Liver (tissue), 9 donors: ENCODE measurements around the gene S100A13. TPM values are rescaled to one million over a fixed set of nuclear protein-coding genes. Genes with fewer than 3 reads are reported as not detected.

Experiments used
- DNase-seq: peaks from one replicate; pipeline ENCODE4 v3.0.0-alpha.2; 2017; ENCODE audit warnings: low spot score
- H3K27ac ChIP-seq, 2 donors: one replicate each; pipeline ENCODE4 v1.7.0; 2013; ENCODE audit warnings: inconsistent platforms in 2 of 2, low read length in 2 of 2, control low read depth in 1 of 2, low read depth in 1 of 2, mild to moderate bottlenecking in 1 of 2
- H3K27me3 ChIP-seq, 4 donors: one replicate each; pipeline versions ENCODE4 v1.6.1 to v1.7.0; 2013; ENCODE audit warnings: low read length in 3 of 4, inconsistent platforms in 1 of 4, mild to moderate bottlenecking in 1 of 4, moderate library complexity in 1 of 4; ENCODE audit not compliant: control insufficient read depth in 4 of 4, insufficient read depth in 4 of 4
- H3K36me3 ChIP-seq, 4 donors: one replicate each; pipeline versions ENCODE4 v1.6.1 to v1.7.0; 2013; ENCODE audit warnings: low read length in 3 of 4, mild to moderate bottlenecking in 3 of 4, low read depth in 1 of 4, moderate library complexity in 1 of 4; ENCODE audit not compliant: control insufficient read depth in 4 of 4, insufficient read depth in 3 of 4
- H3K4me1 ChIP-seq, 4 donors: one replicate each; pipeline versions ENCODE4 v1.6.1 to v1.7.0; 2013; ENCODE audit warnings: low read length in 3 of 4, mild to moderate bottlenecking in 3 of 4, moderate library complexity in 1 of 4; ENCODE audit not compliant: control insufficient read depth in 4 of 4, insufficient read depth in 4 of 4
- H3K4me3 ChIP-seq, 3 donors: one replicate each; pipeline versions ENCODE4 v1.6.1 to v1.7.0; 2013; ENCODE audit warnings: low read length in 3 of 3, control low read depth in 1 of 3, low read depth in 1 of 3, mild to moderate bottlenecking in 1 of 3
- H3K9ac ChIP-seq, 2 donors: one replicate each; pipeline ENCODE4 v1.7.0; 2013; ENCODE audit warnings: low read length in 2 of 2, mild to moderate bottlenecking in 2 of 2, moderate library complexity in 2 of 2, control low read depth in 1 of 2, low read depth in 1 of 2
- H3K9me3 ChIP-seq, 4 donors: one replicate each; pipeline versions ENCODE4 v1.6.1 to v1.7.0; 2013; ENCODE audit warnings: low read length in 3 of 4; ENCODE audit not compliant: control insufficient read depth in 4 of 4
- EGR1 ChIP-seq, 2 donors: IDR thresholded peaks; 2 replicates each; pipeline ENCODE4 v1.6.1; 2016 to 2018; ENCODE audit warnings: antibody characterized with exemption in 2 of 2, low read depth in 2 of 2
- FOXA1 ChIP-seq: IDR thresholded peaks from 2 replicates; pipeline ENCODE4 v1.6.1; 2016; ENCODE audit warnings: antibody characterized with exemption
- FOXA2 ChIP-seq: IDR thresholded peaks from 2 replicates; pipeline ENCODE4 v1.6.1; 2016; ENCODE audit warnings: antibody characterized with exemption
- GABPA ChIP-seq, 2 donors: IDR thresholded peaks in 1 of 2; conservative IDR thresholded peaks in 1 of 2; 2 replicates each; pipeline ENCODE4 v1.6.1; 2016; ENCODE audit warnings: antibody characterized with exemption in 2 of 2, mild to moderate bottlenecking in 1 of 2, moderate library complexity in 1 of 2
- HNF4A ChIP-seq, 2 donors: conservative IDR thresholded peaks; 2 replicates each; pipeline ENCODE4 v1.6.1; 2016; ENCODE audit warnings: antibody characterized with exemption in 2 of 2, mild to moderate bottlenecking in 2 of 2
- HNF4G ChIP-seq: IDR thresholded peaks from 2 replicates; pipeline ENCODE4 v1.6.1; 2016; ENCODE audit warnings: antibody characterized with exemption
- JUND ChIP-seq, 2 donors: IDR thresholded peaks; 2 replicates each; pipeline ENCODE4 v1.6.1; 2016; ENCODE audit warnings: antibody characterized with exemption in 2 of 2
- NR2F2 ChIP-seq: IDR thresholded peaks from 2 replicates; pipeline ENCODE4 v1.6.1; 2016; ENCODE audit warnings: antibody characterized with exemption
- RAD21 ChIP-seq, 2 donors: IDR thresholded peaks; 2 replicates each; pipeline ENCODE4 v1.6.1; 2016; ENCODE audit warnings: antibody characterized with exemption in 2 of 2, mild to moderate bottlenecking in 2 of 2
- RXRA ChIP-seq, 2 donors: IDR thresholded peaks; 2 replicates each; pipeline ENCODE4 v1.6.1; 2017 to 2018; ENCODE audit warnings: antibody characterized with exemption in 2 of 2, mild to moderate bottlenecking in 1 of 2
- SP1 ChIP-seq: IDR thresholded peaks from 2 replicates; pipeline ENCODE4 v1.6.1; 2018; ENCODE audit warnings: antibody characterized with exemption, mild to moderate bottlenecking
- TAF1 ChIP-seq: conservative IDR thresholded peaks from 2 replicates; pipeline ENCODE4 v1.6.1; 2016; ENCODE audit warnings: antibody characterized with exemption, mild to moderate bottlenecking
- YY1 ChIP-seq: IDR thresholded peaks from 2 replicates; pipeline ENCODE4 v1.6.1; 2016; ENCODE audit warnings: antibody characterized with exemption, mild to moderate bottlenecking
- WGBS: extraction: QIAGEN DNeasy Blood & Tissue Kit; methylation state at CpG from one replicate; pipeline ENCODE4 v1.1.7; 2013; 5-methylcytosine and 5-hydroxymethylcytosine counted together
- polyA plus RNA-seq, 2 donors: library from polyadenylated mRNA; stranded (reverse) in 1 of 2; unstranded in 1 of 2; fragments of 200-250 nt in 1 of 2; fragments of >200 nt in 1 of 2; fragmentation: Nextera tagmentation in 1 of 2; extraction: Ambion mirVana in 1 of 2; gene quantifications; one replicate each; pipeline versions ENCODE4 v1.2.1 to v1.2.3, GENCODE V29; 2013 to 2015
- total RNA-seq, 2 donors: library from RNA; depleted of rRNA; stranded (reverse); fragments of >200 nt; gene quantifications; one replicate each; pipeline ENCODE4 v1.2.3, GENCODE V29; 2014
- TF ChIP-seq, protein P1 (sequence below): IDR thresholded peaks from 2 replicates; pipeline ENCODE4 v1.6.1; 2016; ENCODE audit warnings: antibody characterized with exemption
- TF ChIP-seq, protein P2 (sequence below): IDR thresholded peaks from 2 replicates; pipeline ENCODE4 v1.6.1; 2016; ENCODE audit warnings: antibody characterized with exemption
- TF ChIP-seq, protein P3 (sequence below): IDR thresholded peaks from 2 replicates; pipeline ENCODE4 v1.6.1; 2016; ENCODE audit warnings: antibody characterized with exemption
- TF ChIP-seq, protein P4 (sequence below): IDR thresholded peaks from 2 replicates; pipeline ENCODE4 v1.6.1; 2016; ENCODE audit warnings: antibody characterized with exemption, mild to moderate bottlenecking
- TF ChIP-seq, protein P5 (sequence below): fragments of 150-350 bp; IDR thresholded peaks from 2 replicates; pipeline ENCODE4 v1.5.1; 2017; ENCODE audit warnings: improper control_type of control experiment, low read depth, low read length; ENCODE audit not compliant: missing input control
- donor health status: healthy.
- donor health status: healthy.
- donor health status: healthy.
- donor health status: healthy.
- donor health status: healthy.

The S100A13 gene
- total and polyA plus RNA-seq, 4 donors = 5.3 to 23.0 (median 15.7) TPM

DNA sequence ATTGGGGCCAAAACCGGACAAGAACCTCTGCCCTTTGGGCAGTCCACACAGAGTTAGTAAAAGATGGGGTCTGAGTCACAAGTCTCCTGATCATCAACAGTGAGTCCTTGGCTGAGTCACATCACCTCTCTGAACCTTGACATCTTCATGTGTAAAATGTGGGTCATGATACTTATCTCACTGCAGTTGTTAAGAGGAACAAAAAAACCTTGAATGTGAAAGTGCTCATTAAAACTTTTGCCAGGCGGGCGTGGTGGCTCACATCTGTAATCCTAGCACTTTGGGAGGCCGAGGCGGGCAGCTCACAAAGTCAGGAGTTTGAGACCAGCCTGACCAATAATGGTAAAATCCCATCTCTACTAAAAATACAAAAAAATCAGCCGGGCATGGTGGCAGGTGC is 30.1 kb downstream of the S100A13 start:
- H3K9ac ChIP-seq = no peak overlapping the region
- no peaks in the 10 kb centered on the region for H3K9me3 ChIP-seq
- TF ChIP-seq, protein P1, sequence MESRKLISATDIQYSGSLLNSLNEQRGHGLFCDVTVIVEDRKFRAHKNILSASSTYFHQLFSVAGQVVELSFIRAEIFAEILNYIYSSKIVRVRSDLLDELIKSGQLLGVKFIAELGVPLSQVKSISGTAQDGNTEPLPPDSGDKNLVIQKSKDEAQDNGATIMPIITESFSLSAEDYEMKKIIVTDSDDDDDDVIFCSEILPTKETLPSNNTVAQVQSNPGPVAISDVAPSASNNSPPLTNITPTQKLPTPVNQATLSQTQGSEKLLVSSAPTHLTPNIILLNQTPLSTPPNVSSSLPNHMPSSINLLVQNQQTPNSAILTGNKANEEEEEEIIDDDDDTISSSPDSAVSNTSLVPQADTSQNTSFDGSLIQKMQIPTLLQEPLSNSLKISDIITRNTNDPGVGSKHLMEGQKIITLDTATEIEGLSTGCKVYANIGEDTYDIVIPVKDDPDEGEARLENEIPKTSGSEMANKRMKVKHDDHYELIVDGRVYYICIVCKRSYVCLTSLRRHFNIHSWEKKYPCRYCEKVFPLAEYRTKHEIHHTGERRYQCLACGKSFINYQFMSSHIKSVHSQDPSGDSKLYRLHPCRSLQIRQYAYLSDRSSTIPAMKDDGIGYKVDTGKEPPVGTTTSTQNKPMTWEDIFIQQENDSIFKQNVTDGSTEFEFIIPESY = no peak
- TF ChIP-seq SP1 = no peak
- no peak for TF ChIP-seq HNF4A (conservative IDR thresholded peaks at IDR 0.05)
- TF ChIP-seq, protein P2, sequence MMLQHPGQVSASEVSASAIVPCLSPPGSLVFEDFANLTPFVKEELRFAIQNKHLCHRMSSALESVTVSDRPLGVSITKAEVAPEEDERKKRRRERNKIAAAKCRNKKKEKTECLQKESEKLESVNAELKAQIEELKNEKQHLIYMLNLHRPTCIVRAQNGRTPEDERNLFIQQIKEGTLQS = no peak
- no peak for TF ChIP-seq NR2F2
- TF ChIP-seq TAF1 = no peak
- TF ChIP-seq, protein P3, sequence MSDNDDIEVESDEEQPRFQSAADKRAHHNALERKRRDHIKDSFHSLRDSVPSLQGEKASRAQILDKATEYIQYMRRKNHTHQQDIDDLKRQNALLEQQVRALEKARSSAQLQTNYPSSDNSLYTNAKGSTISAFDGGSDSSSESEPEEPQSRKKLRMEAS = no peak
- TF ChIP-seq HNF4G = no peak
- TF ChIP-seq EGR1 (IDR thresholded peaks at IDR 0.05; ENCODE audit: low read depth in 2 of 2) = no peak
- TF ChIP-seq FOXA2 = no peak
- TF ChIP-seq, protein P4, sequence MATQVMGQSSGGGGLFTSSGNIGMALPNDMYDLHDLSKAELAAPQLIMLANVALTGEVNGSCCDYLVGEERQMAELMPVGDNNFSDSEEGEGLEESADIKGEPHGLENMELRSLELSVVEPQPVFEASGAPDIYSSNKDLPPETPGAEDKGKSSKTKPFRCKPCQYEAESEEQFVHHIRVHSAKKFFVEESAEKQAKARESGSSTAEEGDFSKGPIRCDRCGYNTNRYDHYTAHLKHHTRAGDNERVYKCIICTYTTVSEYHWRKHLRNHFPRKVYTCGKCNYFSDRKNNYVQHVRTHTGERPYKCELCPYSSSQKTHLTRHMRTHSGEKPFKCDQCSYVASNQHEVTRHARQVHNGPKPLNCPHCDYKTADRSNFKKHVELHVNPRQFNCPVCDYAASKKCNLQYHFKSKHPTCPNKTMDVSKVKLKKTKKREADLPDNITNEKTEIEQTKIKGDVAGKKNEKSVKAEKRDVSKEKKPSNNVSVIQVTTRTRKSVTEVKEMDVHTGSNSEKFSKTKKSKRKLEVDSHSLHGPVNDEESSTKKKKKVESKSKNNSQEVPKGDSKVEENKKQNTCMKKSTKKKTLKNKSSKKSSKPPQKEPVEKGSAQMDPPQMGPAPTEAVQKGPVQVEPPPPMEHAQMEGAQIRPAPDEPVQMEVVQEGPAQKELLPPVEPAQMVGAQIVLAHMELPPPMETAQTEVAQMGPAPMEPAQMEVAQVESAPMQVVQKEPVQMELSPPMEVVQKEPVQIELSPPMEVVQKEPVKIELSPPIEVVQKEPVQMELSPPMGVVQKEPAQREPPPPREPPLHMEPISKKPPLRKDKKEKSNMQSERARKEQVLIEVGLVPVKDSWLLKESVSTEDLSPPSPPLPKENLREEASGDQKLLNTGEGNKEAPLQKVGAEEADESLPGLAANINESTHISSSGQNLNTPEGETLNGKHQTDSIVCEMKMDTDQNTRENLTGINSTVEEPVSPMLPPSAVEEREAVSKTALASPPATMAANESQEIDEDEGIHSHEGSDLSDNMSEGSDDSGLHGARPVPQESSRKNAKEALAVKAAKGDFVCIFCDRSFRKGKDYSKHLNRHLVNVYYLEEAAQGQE = no peak
- TF ChIP-seq FOXA1 = no peak
- no peak overlapping the region for H3K27ac ChIP-seq
- no peaks in the 10 kb centered on the region for H3K4me1 ChIP-seq
- no peak for DNase-seq
- H3K27me3 ChIP-seq = no peaks in the 10 kb centered on the region
- no peak overlapping the region for H3K4me3 ChIP-seq
- WGBS = 94% methylated on average over 6 of the region's 6 CpGs
- H3K36me3 ChIP-seq = no peaks in the 10 kb centered on the region

DNA sequence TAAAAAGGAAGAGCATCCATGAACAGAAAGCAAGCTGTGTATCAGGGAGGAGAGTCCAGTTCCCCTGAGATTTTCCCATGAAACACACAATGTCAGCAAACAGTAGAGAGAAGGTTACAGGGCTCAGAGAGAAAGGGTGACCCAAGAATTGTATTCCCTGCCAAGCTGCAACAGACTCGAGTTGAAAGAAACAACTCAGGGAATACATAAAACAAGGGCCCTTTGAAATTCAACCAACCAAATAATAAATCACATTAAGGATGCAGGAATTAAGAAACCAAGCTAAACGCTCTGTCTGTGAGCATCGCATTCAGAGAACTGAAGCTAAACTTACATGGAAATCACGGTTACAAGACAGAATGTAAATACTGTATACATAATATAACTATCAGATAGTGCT is 34.6 kb downstream of the S100A13 start:
- H3K4me3 ChIP-seq = no peak overlapping the region
- no peaks in the 10 kb centered on the region for H3K36me3 ChIP-seq
- H3K27me3 ChIP-seq = no peaks in the 10 kb centered on the region
- no peak for TF ChIP-seq FOXA1
- TF ChIP-seq, protein P4 = no peak
- TF ChIP-seq RAD21 (IDR thresholded peaks at IDR 0.05) = no peak
- TF ChIP-seq, protein P2 = no peak
- TF ChIP-seq GABPA (IDR thresholded peaks at IDR 0.05 in 1 of 2, conservative IDR thresholded peaks at IDR 0.05 in 1 of 2) = no peak
- no peak for TF ChIP-seq HNF4A (conservative IDR thresholded peaks at IDR 0.05)
- TF ChIP-seq JUND (IDR thresholded peaks at IDR 0.05) = no peak
- TF ChIP-seq EGR1 (IDR thresholded peaks at IDR 0.05; ENCODE audit: low read depth in 2 of 2) = no peak
- TF ChIP-seq FOXA2 = no peak
- TF ChIP-seq YY1 = no peak
- no peak for TF ChIP-seq RXRA (IDR thresholded peaks at IDR 0.05)
- TF ChIP-seq NR2F2 = no peak
- TF ChIP-seq, protein P5, sequence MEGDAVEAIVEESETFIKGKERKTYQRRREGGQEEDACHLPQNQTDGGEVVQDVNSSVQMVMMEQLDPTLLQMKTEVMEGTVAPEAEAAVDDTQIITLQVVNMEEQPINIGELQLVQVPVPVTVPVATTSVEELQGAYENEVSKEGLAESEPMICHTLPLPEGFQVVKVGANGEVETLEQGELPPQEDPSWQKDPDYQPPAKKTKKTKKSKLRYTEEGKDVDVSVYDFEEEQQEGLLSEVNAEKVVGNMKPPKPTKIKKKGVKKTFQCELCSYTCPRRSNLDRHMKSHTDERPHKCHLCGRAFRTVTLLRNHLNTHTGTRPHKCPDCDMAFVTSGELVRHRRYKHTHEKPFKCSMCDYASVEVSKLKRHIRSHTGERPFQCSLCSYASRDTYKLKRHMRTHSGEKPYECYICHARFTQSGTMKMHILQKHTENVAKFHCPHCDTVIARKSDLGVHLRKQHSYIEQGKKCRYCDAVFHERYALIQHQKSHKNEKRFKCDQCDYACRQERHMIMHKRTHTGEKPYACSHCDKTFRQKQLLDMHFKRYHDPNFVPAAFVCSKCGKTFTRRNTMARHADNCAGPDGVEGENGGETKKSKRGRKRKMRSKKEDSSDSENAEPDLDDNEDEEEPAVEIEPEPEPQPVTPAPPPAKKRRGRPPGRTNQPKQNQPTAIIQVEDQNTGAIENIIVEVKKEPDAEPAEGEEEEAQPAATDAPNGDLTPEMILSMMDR = no peak
- TF ChIP-seq, protein P1 = no peak
- TF ChIP-seq HNF4G = no peak
- H3K9me3 ChIP-seq = no peaks in the 10 kb centered on the region
- H3K4me1 ChIP-seq = no peaks in the 10 kb centered on the region
- WGBS = 77% methylated on average over 4 of the region's 4 CpGs
- no peak overlapping the region for H3K9ac ChIP-seq
- H3K27ac ChIP-seq = no peak overlapping the region
- no peak for DNase-seq
